Mammary microvascular endothelial cell (primary cell): ENCODE results near the gene GLCCI1. TPM values are rescaled to one million over a fixed set of nuclear protein-coding genes. Genes with fewer than 3 reads are reported as not detected.

Source experiments
- total RNA-seq: library from RNA; depleted of rRNA; stranded (reverse); fragments of >200 nt; gene quantifications from 2 replicates; pipeline ENCODE4 v1.2.3, GENCODE V29; 2015

Gene GLCCI1
- total RNA-seq, result 0.40 and 0.54 TPM in 2 replicates

GRCh38 chr7:7968544-7969305, at the start of gene GLCCI1:
Gene GLCCI1 (plus strand): TSS chr7:7968796. CDS start chr7:7969351, 555 bp downstream.

